GM21515 (cell line): ENCODE data around the gene HPCAL1.

Experiments
- ATAC-seq: cut with Tn5 transposase; IDR thresholded peaks from one replicate; pipeline ENCODE4 v1.9.1; 2021; ENCODE audit not compliant: unreplicated experiment

HPCAL1 gene

DNA sequence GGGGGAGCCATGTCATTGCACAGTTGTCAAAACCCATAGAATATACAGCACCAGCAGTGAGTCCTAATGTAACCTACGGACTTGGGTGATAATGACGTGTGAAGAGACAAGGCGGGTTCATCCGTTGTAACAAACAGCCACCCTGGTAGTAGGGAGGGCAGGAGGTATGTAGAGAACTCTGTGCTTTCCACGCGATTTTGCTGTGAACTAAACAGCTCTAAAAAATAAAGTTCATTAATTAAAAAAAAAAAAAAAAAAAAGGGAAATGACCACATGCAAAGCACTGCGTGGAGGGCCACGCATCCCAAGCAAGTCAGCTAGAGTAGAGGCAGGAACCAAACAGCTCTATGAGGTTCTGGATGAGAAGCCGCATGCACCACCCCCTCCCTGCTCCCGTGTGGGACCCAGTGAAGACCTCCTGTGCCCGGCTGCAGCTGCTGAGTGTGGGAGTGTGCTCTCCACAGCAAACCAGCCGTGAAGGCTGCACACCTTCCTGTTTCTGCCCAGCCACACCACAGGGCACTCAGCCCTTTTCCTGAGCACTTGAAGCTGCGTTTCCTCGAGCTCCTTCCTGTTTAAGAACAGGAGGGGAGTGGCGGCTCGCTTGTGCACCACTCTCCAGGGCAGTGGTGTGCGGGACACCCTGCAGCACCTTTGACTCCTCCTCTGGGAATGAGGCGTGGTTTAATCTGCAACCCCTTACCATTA, 79.8 kb downstream of the HPCAL1 start:
- ATAC-seq = peak; percentile 42

DNA sequence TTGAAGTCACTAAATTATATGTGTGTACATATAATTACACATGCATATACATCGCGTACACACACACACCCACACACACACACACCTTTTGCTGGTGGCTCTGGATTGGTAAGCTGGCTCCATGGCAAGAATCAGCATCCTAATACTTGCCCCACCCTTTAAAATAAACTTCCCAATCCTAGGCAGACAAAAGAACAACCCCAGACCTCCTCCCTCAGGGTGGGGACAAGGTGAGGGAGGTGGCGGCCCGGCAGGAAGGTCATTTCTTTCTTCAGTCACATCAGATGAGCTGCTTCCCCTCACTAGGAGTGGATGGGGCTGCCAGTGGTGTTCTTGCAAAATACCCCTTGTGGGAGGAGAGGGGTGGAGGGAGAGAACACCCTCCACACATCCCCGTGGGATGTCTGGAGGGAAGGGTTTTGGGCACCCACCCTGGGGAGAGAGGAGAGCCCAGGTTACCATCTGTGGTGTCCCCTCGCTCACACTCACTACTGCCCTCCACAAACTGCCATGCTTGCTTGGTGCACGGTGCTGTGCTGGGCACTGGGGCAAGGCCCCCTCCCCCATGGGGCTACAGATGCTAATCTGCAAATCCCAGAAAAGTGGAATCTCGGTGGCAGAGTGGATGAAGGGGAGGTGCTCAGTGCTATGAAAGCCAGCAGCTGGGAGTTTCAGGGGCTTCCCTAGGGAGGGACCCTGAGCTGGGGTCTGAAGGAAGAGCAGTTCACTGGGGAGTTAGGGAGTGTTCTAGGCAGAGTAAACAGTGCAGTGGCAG, 81.4 kb downstream of the HPCAL1 start:
- no peak for ATAC-seq

DNA sequence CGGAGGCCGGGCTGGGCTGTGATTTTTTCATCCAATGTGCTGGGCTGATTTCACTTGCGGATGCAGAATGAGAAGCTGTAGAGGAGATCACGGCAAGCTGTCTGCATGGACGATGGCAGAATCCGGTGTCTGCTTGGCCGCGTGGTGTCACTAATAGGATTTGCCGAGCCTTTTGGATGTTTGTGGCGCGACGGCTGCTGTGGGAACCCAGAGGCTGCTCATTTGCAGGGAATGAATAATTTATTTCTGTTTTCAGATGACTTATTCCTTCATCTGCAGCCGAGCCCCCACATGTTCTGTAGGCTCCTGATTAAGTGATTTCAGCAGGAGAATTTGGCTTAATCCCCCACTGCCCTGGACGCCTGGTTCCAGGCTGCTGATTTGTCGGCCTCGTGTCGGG, 82.8 kb downstream of the HPCAL1 start:
- no peak for ATAC-seq

DNA sequence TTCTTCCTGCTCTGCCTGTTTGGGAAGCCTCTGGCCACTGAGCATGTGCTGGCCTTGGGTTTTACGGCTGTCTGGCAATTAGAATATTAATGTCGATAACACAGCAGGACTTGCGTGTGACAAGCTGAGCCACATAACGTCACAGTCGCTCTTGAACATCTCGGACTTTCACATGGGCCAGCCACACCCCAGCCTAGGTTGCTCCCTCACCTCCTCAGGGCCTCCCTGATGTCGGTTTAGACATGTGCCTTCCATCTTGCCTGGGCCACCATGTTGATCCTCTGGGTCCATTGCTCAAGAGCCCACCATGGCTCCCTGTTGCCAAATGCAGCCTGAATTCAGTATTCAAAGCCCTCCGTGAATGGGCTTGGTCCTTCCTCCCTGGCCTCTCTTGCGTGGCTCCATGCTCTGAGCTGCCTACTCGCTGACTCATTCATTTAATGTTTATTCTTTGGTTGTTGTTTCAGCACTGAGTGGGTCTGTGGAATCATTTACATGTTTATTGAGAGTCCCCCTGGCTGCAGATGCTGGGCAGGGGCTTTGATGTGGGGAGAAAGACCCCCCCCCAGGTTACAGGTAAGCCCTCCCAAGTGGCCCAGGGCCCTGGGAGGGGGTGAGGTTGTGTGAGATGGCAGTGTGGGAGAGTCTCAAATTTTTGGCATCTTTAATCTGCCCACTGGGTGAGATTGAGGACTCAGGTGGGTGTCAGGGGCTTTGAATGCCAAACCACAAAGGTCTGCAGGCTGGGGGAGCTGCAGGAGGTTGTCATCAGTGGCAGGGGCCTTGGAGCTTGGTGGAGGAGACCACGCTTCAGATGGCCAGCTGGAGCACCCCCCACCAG, 83.4 kb downstream of the HPCAL1 start:
- no peak for ATAC-seq

DNA sequence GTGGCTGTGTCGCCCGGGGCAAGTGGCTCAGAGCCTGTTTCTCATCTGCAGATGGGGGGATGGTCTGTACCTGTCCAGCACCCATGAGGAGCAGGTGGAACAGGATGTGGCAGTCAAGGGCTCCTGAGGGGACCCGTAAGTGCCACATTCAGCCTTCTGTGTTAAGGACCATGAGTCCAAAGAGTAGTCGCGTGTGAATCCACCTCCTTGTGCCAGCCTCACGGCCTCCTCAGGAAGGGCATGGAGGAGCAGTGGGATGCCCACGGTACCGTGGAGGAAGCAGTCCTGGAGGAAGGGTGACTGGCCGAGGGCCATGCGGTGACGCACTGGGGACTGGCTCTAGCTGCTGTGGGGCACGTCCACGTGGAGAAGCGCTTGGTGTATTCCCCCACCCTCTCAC, 84.3 kb downstream of the HPCAL1 start:
- no peak for ATAC-seq

DNA sequence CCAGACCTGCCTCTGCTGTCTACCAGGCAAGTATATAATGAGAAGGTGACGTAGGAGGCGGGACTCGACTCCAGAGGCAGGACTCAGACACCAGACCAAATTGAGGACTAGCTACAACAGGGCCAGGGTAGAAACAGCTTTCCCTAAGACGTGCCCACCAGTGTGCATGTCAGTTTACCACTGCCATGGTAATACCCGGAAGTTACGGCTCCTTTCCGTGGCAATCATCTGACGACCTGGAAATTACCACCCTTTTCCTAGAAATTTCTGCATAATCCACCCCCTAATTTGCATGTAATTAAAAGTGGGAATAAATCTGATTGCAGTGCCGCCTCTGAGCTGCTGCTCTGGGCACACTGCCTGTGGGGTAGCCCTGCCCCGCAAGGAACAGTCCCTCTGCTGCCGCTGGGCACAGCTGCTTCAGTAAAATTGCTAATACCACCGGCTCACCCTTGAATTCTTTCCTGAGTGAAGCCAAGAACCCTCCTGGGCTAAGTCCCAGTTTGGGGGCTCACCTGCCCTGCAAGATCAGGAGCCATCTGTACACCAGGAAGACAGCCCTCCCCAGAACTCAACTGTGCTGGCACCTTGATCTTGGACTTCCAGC, 86.4 kb downstream of the HPCAL1 start:
- no peak for ATAC-seq

DNA sequence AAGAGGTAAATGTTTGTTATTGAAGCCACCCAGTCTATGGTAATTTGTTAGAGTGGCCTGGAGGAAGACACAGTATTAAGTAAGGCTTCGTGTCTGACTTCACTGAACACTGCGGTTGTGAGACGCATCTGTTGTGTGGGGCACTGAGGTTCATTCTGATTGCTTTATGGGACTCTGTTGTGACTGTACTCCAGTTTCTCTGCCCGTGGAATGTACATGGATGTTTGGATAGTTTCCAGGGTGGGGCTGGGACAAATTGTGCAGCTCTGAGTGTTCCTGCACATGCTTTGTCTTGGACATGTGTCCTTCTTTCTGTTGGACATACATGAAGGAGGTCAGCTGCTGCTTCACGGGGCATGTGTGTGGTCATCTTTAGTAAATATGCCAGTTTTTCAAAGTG, 86.9 kb downstream of the HPCAL1 start:
- no peak for ATAC-seq

DNA sequence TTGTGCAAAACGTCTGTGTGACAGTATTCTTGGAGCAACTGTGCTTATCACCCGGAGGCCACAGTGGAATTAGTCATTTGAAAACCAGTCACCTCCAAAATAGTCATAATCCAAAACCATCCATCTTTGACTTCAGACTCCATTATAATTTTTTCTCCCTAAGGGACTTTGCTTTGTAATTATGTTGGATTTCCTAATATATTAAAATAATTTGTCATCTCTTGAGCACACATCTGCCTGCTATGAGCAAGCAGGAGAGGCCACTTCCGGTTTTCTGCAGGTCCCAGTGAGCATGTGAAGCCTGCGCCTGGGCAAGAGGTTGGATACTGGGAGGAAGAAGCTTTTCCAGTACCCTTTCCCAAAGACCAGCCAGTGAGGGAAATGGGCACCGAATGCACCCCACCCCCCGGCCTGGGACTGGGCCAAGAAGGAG, 87.7 kb downstream of the HPCAL1 start:
- ATAC-seq = no peak

DNA sequence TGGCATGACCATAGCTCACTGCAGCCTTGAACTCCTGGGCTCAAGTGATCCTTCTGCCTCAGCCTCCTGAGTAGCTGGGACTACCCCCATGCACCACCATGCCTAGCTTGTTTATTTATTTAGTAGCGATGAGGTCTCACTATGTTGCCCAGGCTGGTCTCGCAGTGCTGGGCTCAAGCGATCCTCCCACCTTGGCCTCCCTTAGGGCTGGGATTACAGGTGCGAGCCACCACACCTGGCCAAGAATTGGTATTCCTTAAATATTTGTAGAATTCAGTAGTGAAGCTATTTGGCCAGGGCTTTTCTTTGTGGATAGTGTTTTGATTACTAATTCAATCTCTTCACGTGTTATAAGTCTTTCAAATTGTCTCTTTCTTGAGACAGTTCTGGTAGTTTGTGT, 89.4 kb downstream of the HPCAL1 start:
- no peak for ATAC-seq

DNA sequence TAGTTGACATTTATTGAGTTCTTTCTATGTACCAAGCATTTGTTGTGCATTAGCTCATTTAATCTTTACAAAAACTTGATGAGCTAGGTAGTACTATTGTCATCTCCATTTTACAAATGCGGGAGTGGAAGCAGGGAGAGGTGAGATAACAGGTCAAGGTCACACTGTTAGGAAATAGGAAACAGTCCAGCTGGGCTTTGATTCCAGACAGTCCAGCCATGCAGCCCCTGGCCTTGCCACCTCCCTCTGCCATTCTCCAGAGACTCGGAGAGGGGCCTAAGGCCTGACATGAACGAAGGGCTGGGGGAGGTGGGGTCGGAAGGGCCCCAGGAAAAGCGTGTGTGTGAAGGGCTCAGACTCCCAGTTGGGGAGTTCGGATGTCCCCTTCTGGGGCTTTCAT, 89.8 kb downstream of the HPCAL1 start:
- ATAC-seq = no peak

DNA sequence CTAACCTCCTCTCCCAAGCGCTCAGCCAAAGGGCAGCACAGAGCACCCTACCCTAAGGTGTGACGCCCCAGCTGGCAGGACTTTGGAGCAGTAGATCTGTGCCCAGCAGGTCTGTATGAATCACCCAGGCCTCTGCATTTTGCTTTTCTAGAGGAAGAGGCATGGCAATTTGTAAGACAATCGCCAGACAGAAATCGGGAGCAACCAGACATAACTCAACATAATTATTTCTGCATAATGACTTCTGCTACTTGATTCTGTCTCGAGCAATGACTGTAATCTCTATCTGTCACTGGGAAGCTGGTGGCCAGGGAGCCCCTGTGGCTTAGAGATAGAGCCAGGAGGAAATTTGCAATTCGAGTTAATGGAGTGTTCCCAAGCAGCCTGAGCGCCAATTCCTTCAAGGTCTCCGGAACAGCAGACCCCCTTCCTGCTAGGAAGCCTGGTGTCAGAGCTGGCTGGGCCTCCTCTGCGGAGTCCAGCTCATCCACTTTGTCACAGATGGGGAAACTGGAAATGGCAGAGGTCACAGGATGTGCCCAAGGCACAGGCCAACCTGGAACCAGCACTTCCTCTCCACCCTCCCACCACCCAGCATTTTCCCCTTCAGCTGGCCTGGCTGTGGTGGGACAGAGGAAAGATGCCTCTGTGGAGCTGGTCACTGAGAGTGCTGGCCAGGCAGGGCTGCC, 90.4 kb downstream of the HPCAL1 start:
- ATAC-seq = no peak

DNA sequence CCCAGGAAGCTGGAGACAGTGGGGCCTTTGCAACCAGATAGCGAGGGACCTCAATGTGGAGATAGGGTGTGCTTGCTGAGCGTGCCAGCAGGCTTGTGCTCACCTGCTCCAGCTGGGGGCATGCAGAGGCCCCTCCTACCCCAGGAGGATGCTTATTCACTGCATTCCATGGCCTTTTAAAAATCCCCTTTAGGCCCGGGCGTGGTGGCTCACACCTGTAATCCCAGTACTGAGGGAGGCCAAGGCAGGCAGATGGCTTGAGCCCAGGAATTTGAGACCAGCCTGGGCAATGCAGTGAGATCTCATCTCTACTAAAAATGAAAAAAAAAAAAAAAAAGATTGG, 90.9 kb downstream of the HPCAL1 start:
- no peak for ATAC-seq

DNA sequence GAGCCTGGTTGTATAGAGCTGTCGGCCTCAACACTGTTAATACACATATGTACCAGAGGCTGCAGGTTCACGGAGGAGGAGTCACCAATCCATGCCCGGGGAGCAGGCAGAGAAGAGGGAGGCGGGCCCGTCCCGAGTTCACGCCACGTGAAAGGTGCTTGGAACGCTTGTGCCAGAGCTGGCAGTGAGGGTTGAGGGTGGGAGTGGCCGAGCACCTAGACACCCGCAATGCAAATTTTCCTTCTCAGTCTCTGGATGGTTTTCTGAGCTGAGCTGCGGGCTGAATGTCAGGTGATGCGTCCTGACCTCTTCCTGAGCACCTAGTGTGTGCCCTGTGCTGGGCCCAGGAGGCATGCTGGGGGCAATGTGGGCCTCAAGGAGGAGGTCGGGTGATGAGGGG, 93.2 kb downstream of the HPCAL1 start:
- no peak for ATAC-seq

DNA sequence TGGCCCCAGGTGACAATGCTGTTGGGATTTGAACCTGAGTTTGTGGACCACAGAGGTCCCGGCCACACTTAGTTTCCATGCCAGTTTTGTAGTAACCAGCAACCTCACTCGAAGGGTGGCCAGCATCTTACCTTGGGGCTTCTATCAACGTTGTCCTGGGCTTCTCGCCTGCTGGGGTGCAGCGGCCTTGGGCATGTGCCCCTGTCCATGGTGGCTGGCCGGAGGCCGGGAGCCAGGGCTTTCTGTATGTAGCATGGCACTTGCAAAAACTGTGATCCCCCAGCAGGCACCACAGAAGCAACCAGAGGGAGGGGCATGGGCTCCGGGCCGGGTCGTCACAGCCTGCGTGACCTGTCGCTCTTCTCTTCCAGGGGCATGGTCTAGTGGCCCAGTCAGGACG, 93.8 kb downstream of the HPCAL1 start:
- no peak for ATAC-seq

DNA sequence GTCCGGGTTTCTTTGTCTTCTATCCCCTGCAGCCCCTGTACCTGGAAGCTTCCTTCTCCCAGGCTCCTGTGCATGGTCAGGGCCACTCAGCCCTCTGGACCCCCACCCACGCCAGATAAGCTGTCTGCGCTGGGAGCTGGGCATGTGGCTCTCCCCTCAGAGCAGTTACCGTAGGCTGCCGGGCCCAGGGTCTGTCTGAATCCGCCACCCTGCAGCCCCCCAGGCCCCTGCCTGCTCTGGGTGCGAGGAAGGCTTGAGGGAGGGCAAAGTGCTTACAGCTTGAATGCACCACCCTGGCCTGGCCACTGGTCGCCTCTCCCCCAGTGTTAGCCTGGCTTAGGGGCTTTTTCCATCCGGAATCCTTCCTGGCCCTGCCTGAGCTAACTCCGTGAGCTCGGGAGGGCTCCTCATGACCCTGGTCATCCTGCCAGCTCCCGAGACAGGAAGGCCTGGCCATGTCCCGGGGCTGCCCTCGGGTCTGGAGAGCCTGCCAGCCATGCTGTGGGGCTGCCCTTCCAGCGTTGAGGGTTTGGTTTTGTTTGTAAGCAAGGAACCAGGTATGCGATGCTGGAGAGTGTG, 94.7 kb downstream of the HPCAL1 start:
- no peak for ATAC-seq

DNA sequence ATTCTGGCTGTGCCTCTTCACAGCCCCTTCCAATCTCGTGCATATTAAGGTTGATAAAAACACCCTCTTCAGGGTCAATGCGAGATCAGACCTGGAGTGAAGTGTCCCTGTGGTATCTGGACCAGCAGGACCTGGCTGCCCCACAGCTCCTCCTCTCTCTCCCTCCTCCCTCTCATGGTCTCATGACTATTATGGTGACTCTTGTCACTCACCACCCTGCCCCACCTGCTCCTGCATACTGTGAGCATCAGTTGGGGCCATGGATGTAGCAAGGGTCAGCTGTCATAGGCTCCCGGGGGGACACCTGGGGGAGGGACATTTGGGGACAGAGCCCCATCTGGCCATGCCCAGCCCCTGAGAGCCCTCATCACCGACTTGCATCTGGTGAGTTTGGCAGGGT, 95.2 kb downstream of the HPCAL1 start:
- ATAC-seq = no peak

DNA sequence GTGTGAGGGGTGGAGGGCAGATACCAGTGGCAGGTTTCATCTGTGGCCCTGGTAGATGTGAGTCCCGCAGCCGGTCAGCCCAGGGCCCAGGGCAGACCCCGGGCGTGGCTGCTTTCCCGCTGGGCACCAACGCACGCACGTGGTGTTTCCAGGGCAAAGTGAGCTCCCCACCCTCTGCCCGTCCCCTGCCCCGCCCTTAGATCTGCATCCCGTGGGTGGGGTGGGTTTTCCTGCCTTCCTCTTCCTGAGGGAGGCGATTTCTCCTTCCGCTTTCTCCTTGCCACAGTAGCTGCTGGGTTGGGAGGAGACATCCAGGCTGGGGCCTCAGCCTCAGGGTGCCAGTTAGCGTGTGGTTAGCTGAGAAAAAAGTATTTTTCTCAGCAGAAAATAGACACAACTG, 95.8 kb downstream of the HPCAL1 start:
- no peak for ATAC-seq

DNA sequence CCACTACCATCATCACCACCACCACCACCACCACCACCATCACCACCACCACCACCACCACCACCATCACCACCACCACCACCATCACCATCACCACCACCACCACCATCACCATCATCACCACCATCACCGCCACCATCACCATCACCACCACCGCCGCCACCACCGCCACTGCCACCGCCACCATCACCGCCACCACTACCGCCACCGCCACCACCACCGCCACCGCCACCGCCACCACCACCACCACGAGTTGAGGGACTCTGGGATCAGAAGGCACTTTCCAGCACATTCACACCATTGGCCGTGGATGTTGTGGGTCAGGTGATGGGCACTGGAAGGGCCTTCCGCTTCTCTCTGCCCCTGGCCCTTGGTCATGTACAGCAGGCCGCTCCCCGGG, 96.7 kb downstream of the HPCAL1 start:
- no peak for ATAC-seq

DNA sequence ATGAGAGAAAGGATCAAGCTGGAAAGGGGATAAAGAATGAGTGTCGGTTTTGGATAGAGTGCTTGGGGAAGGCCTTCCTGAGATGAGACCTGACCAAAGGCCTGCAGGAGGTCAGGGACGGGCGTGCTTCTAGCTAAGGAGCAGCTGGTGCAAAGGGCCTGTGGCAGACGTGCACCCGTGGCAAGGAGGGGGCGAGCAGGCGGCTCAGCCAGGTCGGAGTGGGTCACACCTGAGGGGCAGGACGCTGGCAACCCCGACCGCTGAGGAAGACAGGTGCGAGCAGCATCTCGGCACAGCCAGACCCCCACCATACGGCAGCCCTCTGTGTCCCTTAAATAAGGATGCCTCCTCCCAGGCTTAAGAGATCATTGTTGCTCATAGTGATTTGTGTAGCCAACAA, 97.3 kb downstream of the HPCAL1 start:
- ATAC-seq = no peak

DNA sequence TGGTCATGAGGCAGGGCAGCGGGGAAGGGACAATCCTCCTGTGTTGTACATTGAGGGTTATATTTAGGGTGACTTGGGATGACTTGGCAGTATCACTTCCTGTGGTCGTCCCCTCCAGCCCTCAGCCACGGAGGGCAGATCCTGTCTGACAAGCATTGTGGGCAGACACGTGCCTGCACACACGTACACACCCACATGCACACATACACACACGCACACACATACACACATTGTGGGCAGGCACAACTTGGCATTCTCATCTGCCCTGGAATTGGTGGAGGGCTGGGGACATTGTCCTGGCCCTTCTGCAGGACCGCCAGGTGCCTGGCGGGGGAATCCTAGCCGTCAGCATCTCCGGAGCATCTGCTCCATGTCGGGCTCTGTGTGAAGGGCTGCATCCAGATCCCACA, 97.9 kb downstream of the HPCAL1 start:
- ATAC-seq = no peak
